Fibroblast of pulmonary artery (primary cell): ENCODE data around the gene PGPEP1.
"Not testable (repeated sequence)": the region's sequence is repeated elsewhere in the genome, so short reads cannot be mapped to it uniquely, and the experiment has no call there.

Experiments used
- DNase-seq: peaks from one replicate; pipeline ENCODE4 v3.0.0-alpha.2; 2010; ENCODE audit warnings: low read depth
- H3K4me3 ChIP-seq: replicated peaks from 2 replicates; pipeline ENCODE4 v1.5.1; 2011; ENCODE audit warnings: low read depth, mild to moderate bottlenecking, control low read depth, low read length, moderate library complexity
- TF ChIP-seq, protein P1 (sequence below): IDR thresholded peaks from 2 replicates; pipeline ENCODE4 v1.5.1; 2011; ENCODE audit warnings: mild to moderate bottlenecking, control low read depth, low read length, inconsistent platforms; ENCODE audit errors: missing control alignments

PGPEP1 gene

GRCh38 chr19:18321734-18322102, 18.7 kb upstream of the PGPEP1 start:
- DNase-seq, result peak; percentile 29
- TF ChIP-seq, protein P1, sequence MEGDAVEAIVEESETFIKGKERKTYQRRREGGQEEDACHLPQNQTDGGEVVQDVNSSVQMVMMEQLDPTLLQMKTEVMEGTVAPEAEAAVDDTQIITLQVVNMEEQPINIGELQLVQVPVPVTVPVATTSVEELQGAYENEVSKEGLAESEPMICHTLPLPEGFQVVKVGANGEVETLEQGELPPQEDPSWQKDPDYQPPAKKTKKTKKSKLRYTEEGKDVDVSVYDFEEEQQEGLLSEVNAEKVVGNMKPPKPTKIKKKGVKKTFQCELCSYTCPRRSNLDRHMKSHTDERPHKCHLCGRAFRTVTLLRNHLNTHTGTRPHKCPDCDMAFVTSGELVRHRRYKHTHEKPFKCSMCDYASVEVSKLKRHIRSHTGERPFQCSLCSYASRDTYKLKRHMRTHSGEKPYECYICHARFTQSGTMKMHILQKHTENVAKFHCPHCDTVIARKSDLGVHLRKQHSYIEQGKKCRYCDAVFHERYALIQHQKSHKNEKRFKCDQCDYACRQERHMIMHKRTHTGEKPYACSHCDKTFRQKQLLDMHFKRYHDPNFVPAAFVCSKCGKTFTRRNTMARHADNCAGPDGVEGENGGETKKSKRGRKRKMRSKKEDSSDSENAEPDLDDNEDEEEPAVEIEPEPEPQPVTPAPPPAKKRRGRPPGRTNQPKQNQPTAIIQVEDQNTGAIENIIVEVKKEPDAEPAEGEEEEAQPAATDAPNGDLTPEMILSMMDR, result no peak
- peak overlapping the region; percentile 83 for H3K4me3 ChIP-seq

DNA sequence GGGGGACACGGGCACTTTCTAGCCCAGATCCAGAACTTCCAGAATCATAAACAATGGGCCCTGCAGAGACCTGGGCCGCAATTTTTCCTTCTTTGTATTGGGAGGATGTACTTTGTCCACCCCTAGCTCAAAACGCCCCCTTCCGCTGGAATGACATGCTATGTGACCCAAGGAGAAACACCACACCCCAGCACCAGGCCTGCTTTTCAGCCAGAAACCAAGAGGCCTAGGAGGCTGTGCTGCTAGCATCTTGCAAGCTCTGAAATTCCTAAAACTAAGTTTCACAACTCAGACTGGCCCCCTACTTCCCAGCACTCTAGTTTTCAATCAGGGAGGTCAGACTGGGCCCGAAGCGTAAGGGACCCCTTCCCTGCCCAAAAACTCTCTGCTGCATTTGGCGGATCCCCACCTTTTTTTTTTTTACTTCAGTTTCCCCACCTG, 18.1 kb upstream of the PGPEP1 start:
- peak; percentile 55 for DNase-seq
- TF ChIP-seq, protein P1, result peak; percentile 8
- H3K4me3 ChIP-seq, result peak overlapping the region; percentile 83

DNA sequence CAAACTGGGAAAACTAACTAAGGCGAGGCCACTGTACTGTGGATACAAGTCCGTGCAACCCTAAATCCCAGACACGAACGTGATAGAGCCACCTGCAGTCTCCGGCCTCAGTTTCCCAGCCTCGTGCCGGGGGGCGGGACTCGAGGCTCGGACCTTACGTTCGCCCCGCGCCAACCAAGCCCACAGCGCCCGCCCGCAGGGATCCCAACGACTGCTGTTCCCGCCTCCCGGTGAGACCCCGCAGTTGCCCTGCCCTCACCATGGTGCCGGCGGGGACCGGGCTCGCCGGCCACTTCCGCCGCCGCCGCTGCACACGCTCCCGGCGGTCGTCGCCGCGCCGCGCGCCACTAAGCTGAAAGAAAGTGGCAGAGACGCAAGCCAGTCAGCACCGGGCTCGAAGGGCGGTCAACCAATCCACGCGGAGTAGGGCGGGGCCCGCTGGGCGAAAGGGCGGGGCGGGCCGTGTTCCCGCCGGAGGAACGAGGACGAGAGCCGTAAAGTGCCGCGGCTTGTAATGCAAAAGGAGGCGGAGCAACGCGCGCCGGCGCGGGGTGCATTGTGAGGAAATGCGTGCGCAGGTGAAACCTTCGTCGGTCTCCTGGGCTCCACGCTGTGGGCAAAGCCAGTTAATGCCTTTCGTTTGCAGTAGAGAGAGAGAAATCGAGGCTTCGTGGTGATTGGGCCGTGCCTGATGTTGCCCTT, 17.5 kb upstream of the PGPEP1 start, which contains the start of gene LSM4:
TSS of gene LSM4 (minus strand) at position 318 of the 702 bp plus-strand sequence. CDS start at position 262, 56 bp downstream.
- TF ChIP-seq, protein P1, result peak; percentile 33
- peak within 1 kb of the TSS; percentile 83 for H3K4me3 ChIP-seq
- peak; percentile 97 for DNase-seq

DNA sequence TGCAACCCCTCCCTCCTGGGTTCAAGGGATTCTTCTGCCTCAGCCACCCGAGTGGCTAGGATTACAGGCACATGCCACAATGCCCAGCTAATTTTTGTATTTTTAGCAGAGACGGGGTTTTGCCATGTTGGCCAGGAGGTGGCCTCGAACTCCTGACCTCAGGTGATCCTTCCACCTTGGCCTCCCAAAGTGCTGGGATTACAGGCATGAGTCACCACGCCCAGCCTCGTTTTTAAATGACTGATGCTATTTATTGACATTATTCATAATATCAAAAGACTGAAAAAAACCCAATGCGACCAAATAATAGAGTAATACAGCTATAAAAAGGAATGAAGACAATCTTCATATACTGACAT, 16.0 kb upstream of the PGPEP1 start:
- not testable (repeated sequence) for H3K4me3 ChIP-seq

DNA sequence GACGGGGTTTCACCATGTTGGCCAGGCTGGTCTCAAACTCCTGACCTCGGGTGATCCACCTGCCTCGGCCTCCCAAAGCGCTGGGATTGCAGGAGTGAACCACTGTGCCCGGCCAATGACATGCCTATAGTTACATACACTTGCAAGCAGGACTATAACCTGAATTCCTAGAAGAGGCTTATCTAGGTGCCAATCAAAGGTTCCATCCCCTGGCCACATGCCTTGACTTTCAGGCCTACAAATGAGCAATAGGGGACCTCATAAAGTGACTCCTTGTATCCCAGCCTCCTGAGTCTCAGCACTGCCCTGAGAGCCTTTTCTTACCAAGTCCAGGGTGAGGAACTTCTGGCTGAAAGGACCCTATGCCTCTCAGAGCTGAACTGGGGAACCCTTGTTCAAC, 13.6 kb upstream of the PGPEP1 start:
- DNase-seq, result no peak
- TF ChIP-seq, protein P1, result no peak
- no peak overlapping the region for H3K4me3 ChIP-seq

More for the DNA sequence above, 16.0 kb upstream of the PGPEP1 start:
- DNase-seq, result not testable (repeated sequence)

DNA sequence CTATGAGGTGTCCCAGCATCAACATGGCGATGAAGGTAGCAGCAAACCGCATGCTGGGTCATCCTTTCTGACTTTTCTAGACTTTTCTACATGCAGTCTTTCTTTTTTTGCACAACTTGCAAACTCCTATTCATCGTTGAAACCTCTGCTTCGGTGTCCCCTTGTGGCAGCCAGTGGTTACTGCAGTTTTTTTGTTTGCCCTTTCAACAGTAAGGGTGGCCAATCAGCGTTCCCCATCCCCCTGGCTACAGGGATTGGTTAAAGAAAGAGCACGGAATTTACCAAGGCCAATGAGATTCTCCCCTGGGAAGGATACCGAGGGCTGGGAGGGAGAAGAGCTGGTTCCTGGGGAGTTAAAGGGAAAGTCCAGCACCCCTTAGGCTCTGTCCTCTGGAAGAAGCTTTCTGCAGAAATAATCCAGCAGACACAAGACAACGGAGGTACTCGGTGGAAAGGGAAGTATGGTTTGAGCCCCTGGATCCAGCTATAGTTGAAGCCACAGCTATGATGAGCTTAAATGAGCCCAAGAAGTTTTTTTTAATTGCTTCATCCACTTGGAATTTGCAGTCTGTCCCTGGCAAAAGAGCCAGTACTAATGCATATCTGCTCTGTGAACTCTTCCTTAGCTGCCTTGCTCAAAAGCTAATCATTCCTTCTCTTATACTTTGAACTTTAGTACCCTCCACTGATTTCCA, 11.9 kb upstream of the PGPEP1 start:
- TF ChIP-seq, protein P1, result peak; percentile 99
- peak overlapping the region; percentile 51 for H3K4me3 ChIP-seq
- peak; percentile 99 for DNase-seq

GRCh38 chr19:18329035-18329376, 11.4 kb upstream of the PGPEP1 start:
- TF ChIP-seq, protein P1, result no peak
- DNase-seq, result no peak
- H3K4me3 ChIP-seq, result peak overlapping the region; percentile 51
